ENCODE data around the gene RTN4R.

The RTN4R gene

GRCh38 chr22:20253161-20253560 lies 15.0 kb downstream of the RTN4R start:
- TF ChIP-seq, protein P1, sequence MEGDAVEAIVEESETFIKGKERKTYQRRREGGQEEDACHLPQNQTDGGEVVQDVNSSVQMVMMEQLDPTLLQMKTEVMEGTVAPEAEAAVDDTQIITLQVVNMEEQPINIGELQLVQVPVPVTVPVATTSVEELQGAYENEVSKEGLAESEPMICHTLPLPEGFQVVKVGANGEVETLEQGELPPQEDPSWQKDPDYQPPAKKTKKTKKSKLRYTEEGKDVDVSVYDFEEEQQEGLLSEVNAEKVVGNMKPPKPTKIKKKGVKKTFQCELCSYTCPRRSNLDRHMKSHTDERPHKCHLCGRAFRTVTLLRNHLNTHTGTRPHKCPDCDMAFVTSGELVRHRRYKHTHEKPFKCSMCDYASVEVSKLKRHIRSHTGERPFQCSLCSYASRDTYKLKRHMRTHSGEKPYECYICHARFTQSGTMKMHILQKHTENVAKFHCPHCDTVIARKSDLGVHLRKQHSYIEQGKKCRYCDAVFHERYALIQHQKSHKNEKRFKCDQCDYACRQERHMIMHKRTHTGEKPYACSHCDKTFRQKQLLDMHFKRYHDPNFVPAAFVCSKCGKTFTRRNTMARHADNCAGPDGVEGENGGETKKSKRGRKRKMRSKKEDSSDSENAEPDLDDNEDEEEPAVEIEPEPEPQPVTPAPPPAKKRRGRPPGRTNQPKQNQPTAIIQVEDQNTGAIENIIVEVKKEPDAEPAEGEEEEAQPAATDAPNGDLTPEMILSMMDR (IDR thresholded peaks at IDR 0.05; ENCODE audit: low read depth, low read length), result no peak
- no peak for DNase-seq (ENCODE audit: extremely low read depth, low read depth)

- TF ChIP-seq, protein P1 (IDR thresholded peaks at IDR 0.05; ENCODE audit: low read depth, low read length), result no peak
- DNase-seq (ENCODE audit: extremely low read depth, low read depth), result no peak
Measured at GRCh38 chr22:20251981-20252380, 16.1 kb downstream of the RTN4R start.

GRCh38 chr22:20251491-20251890 lies 16.6 kb downstream of the RTN4R start:
- DNase-seq (ENCODE audit: extremely low read depth, low read depth), result no peak
- TF ChIP-seq, protein P1 (IDR thresholded peaks at IDR 0.05; ENCODE audit: low read depth, low read length), result no peak

- DNase-seq (ENCODE audit: extremely low read depth, low read depth), result no peak
- TF ChIP-seq, protein P1 (IDR thresholded peaks at IDR 0.05; ENCODE audit: low read depth, low read length), result no peak
Measured at GRCh38 chr22:20249797-20250354, 18.2 kb downstream of the RTN4R start.

DNA sequence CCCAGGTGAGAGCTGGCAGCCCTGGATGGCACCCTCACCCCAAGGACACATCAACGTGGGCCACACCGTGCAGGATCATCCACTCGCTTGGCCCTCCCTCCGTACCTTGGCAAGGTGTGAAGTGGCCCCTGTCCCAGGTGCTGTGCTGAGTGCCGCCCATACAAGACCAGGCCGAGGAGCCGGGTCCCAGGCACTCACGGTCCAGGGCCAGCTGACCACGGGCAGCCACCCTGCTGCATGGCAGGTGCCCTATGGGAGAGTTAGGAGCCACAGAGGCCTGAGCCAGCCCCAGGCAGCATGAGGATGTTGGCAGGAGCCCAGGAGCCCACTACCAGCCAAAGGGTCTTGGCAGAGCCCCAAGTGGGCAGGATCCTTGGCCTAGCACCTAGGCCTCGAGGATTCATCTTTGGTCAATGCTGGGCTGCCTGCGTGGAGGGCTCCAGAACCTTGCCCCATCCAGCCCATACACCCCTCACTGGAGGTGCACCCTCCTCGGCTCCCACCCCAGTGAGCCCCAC lies 19.6 kb downstream of the RTN4R start:
- TF ChIP-seq, protein P1 (IDR thresholded peaks at IDR 0.05; ENCODE audit: low read depth, low read length), result no peak
- no peak for DNase-seq (ENCODE audit: extremely low read depth, low read depth)

GRCh38 chr22:20247608-20248171 lies 20.4 kb downstream of the RTN4R start:
- TF ChIP-seq, protein P1 (IDR thresholded peaks at IDR 0.05; ENCODE audit: low read depth, low read length), result no peak
- no peak for DNase-seq (ENCODE audit: extremely low read depth, low read depth)

GRCh38 chr22:20247010-20247505 lies 21.1 kb downstream of the RTN4R start:
- no peak for DNase-seq (ENCODE audit: extremely low read depth, low read depth)
- TF ChIP-seq, protein P1 (IDR thresholded peaks at IDR 0.05; ENCODE audit: low read depth, low read length), result no peak

Data from AG09319 (cell line).